HG03196 (cell line): ENCODE data around the gene VWA8.
"Not testable (repeated sequence)": the region's sequence is repeated elsewhere in the genome, so short reads cannot be mapped to it uniquely, and the experiment has no call there.

Experiments used
- ATAC-seq: cut with Tn5 transposase; IDR thresholded peaks from one replicate; pipeline ENCODE4 v1.9.1; 2021; ENCODE audit not compliant: unreplicated experiment

The VWA8 gene

DNA sequence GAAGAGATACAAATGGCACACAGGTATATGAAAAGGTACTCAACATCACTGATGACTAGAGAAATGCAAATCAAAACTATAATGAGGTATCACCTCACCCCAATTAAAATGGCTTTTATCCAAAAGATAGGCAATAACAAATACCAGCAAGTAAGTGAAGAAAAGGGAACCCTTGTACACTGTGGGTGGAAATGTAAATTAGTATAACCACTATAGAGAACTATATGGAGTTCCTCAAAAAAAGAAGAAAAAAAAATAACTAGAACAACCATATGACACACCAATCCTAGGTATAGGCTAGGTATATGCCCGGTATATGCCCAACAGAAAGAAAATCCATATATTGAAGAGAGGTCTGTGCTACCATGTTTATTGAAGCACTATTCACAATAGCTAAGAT lies 150.9 kb downstream of the VWA8 start:
- ATAC-seq, result no peak

DNA sequence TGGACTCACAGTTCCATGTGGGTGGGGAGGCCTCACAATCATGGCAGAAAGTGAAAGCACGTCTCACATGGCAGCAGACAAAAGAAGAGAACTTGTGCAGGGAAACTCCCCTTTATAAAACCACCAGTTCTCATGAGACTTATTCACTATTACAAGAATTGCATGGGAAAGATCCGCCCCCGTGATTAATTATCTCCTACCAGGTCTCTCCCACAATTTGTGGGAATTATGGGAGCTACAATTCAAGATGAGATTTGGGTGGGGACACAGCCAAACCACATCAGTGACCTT lies 157.5 kb downstream of the VWA8 start:
- not testable (repeated sequence) for ATAC-seq

DNA sequence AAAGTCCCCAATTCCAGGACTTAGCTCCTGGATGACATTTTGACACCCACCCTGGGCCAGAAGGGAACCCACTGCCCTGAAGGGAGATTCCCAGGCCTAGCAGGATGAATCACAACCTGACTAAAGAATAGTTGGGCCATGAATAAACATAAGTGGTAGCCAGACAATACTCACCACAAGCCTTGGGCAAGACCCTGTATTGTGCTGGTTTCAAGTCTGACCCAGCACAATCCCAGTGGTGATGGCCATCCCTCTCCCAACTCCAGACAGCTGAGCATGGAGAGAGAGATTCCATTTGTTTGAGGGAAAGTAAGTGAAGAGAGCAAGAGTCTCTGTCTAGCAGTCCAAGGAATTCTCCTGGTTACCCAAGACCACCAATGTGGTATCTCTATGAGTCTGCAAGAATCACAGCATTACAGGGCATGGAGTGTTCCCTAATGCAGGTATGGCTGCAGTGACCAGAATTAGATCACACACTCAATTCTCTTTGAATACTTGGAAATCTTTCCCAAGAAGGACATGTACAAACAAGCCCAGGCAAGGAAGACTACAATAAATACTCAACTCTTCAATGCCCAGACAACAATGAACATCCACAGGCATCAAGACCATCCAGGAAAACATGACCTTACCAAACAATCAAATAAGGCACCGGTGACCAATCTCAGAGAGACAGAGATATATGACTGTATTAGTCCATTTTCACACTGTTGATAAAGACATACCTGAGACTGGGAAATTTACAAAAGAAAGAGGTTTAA lies 158.0 kb downstream of the VWA8 start:
- no peak for ATAC-seq

DNA sequence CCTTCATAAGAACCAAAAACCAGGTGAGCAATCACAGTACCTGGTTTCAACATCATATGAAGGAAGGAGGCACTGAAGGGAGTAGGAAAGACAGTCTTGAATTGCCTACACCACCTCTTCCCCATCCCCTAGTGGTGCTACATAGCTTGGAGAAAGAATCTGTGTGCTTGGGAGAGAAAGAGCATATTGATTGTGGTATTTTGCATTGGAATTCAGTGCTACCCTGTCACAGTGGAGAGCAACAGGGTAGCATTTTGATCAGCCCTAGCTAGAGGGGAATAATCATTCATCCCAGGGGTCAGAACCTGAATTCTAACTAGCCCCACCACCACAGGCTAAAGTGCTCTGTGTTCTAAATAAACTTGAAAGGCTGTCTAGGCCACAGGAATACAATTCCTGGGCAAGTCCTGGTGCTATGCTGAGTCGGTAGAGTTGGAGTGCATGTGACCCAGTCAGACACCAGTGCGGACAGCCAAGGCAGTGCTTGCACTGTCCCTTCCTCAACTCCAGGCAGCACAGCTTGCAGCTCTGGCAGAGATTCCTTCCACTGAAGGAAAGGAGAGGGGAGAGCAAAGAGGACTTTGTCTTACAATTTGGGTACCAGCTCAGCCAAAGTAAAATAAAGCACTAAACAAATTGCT lies 158.7 kb downstream of the VWA8 start:
- no peak for ATAC-seq

DNA sequence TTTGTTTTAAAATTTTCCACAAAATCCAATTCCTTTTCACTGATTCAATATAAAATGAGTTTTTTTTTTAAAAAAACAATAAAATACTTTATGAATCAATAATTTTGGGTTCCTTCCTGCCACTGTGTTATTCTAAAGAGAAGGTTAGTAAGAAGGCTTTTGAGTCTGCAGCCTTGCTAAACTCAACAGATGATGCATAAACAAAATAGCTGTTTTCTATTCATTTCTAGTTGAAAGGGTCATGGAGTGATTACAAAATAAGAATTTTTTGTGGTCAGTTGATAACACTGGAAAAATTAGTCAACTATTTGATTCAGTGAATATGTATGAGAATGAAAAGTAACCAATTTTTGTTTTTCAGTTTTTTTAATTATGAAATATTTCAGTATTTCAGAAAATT lies 169.9 kb downstream of the VWA8 start:
- ATAC-seq, result no peak

DNA sequence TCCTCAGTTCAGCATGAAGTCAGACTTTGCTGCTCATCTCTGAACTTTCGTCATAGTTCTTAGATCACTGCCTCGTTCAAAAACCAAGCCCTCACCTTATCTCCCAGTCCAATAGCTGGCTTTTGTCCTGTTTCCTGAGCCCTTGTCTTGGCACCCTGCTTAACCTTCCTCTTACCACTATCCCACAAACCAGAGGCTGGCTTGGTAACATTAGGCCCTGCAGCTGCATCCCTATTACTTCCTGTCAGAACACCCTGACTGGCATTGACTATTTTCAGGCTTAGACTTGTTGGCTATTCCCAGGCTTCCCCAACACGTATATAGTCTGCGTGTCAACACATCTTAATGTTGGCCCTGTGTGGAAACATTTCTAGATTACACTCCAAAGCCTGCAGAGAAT lies 172.4 kb downstream of the VWA8 start:
- ATAC-seq, result no peak

DNA sequence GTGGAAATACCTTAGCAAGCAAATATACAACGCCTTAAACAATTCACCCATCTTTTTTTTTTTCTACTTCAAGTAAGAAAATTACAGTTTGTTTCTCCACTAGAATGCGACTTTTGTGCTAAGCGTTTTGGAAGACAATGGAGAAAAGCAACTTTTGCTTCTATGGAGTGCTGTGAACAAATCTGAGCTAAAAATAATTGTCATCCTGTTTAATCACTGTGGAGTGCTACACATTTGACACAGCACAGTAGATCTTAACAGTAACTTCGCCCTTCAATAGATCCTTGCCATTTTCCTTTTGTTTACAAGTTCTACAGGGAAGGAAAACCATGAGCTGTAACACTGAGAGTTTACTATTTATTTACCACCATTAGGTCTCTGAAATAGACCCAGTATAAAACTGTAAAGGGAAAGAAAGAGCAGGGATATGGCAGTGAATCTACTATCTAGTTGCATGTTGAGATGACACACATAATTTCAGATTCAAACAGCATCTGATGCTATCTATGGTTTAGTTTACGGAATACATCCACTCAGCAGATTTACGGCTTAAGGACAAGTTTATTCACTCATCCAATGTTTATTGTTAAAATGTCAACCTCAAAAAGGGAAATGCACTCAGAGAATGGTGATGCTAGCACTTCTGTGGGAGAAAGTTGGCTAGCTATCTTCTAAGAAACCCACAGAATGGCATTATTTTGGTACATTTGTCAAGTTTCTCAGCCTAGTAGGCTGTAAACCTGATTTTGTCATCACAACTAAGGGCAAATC lies 175.3 kb downstream of the VWA8 start:
- ATAC-seq, result no peak

DNA sequence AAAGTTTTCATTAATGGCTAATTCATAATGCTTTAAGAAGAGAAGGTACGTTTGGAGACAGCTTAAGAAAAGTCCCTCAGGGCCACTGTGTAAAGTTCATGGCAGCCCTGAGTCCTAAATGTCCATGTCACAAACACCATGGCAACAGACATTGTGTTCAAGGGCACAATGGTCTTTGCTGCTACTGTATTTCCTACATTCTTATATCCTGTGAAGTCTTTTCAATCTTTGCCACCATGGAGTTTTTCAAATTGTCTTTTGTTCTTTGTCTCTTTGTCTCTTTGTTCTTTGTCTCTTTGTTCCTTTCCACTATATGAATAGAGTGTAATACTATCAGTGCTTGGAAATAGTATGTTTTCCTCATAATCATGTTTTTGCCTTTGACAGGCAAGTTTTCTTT lies 178.8 kb downstream of the VWA8 start:
- no peak for ATAC-seq

DNA sequence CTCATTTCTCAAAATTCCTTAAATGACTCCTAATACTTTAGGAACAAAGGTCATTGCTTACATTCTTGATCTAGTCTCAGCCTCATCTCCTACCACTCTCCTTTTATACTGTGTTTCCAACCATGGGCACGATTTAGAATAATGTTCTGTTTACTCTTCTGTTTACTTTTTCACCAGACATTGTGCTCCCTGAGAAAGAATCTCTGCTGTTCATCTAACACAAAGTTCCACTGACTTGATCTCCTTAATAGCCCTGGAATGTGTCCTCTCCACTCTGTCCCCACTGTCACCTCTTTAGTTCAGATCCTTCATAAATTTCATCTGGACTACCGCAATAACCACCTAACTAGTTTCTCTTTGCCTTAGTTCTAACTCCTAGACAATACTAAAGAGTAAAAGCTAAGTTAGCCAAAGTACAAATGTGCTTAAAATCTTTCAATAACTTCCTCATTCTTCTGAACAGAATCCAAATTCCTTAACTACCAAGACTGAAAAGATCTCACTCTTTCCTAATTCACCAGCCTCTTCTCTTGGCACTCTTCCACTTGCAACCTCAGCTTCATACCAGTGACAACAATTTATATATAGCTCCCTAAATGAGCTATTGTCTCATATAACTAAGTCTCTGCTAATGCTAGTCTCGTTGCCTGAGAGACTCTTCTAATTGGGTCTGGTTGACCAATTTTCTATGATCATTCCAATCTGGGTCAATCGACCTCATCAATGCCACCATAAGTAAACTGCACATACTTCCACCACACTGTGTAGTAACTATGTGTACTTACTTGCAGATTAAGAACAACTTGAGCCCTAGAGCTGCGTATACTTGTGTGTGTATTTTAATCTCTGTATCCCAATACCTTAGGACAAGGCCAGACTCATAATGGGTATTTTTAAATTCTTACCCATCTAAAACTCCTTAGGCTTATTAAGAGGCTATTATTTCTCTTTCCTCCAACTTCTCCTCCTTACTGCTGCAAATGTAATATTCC lies 179.9 kb downstream of the VWA8 start:
- ATAC-seq, result no peak

DNA sequence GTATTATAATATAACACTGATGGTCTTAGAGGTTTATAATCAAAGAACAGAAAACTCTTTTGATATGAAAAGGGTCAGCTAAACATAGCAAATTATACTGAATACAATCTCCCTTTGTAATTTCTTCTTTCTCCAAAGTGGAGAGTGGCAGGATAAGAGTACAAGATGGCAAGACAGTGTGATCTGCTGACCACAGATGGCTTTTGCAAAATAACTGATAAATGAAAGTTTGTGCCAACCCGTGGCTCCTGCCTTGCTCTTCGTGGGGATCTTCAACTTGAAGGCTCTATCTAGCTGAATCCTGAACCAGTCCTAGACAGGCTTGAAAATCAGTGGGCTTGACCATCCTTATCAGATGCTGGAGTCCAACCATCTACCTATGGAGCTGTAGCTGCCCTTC lies 185.7 kb downstream of the VWA8 start:
- ATAC-seq, result no peak

DNA sequence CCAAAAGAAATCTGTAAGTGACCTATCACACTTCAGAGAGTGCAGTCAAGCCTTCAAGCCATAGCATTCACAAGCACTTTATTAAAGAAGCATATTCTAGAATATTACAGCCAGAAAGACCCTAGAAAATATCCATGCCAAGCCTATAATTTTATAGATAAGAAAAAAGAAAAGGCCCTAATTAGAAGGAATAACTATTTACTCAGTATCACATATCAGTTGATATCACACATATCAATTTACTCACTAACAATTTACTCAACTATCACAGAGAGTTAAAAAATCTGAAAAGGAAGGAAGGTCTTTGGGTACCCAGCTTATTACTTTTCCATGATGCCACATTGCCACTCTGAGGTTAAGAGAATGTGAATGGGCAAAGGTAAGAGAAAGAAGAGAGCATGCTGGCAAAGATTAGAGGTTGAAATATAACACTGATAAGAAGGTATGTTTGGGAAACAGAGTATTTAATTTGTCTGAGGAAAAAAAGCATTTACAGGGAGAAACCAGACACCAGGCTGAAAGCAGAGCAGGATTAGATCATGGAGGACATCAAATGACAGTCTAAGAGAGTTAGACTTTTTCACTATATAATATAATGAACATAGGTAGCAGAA lies 186.2 kb downstream of the VWA8 start:
- ATAC-seq, result no peak

DNA sequence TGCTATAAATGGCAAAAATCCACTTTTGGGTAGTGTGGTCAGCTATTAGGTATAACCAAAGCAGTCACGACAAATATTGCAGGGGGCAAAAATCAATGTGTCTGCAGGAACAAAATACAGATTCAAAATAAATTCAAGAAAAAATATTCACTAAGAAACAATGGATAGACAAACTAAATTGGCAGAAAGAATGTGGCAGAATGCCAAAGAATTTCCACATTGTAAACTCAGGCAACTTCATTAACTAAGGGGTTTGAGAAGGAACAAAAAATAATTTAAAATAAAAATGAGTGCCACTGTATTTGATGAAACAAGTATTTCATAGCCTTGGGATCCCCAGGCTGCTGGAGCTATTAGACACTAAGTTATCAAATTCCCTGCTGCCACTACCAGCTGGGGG lies 193.1 kb downstream of the VWA8 start:
- ATAC-seq, result no peak

DNA sequence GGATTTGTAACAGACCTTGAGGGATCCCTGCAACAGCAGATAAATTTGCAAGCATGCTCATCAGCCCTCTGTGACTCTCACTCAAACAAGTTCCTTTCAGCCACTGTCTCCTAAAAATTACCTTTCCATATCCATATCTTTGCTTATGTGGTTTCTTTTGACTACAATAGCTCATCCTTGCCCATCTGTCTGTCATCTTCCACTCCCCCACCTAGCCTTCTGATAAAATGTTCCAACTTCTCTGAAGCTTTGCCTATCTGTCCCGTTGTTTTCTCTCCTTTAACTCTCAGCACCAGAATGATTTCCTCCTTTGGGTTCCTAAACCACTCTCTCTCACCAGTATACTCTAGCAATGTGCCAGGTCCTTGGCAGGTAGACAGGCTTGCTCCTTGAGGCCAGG lies 194.5 kb downstream of the VWA8 start:
- no peak for ATAC-seq

DNA sequence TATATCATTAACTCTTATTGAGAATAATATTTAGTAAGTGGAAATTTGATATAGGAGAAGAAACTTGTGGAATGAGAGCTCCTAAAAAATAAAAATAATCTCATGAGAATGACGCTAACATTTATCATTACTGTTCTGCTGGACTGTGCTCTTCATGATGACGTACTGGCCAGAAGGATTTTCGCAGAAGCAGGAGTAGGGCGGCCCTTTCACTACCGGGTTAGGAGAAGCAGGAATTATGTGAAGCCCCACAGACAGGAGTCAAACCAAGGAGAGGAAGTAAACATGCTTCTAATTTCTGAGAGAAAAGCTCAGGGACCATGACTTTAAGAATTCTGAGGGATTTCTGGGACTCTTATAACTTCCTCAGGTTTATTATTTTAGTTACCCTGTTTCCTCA lies 195.1 kb downstream of the VWA8 start:
- ATAC-seq, result no peak

DNA sequence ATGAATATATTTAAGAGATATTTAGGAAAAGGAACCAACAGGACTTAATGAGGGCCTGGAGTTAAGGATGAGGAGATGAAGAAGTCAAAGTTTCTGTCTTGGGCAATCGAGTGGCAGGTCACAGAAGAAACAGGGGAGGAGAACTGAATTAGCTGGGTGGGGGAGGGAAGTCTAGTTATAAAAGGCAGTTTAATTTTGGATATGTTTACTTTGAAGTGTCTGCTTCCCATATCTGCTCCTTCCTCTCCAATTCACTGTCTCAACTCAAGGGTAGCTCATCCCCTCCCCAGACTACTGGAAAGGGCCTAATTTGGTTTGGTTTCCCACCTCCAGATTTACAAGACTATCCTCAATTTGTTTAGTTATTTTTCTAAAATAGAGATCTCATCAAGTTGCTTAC lies 195.9 kb downstream of the VWA8 start:
- no peak for ATAC-seq

DNA sequence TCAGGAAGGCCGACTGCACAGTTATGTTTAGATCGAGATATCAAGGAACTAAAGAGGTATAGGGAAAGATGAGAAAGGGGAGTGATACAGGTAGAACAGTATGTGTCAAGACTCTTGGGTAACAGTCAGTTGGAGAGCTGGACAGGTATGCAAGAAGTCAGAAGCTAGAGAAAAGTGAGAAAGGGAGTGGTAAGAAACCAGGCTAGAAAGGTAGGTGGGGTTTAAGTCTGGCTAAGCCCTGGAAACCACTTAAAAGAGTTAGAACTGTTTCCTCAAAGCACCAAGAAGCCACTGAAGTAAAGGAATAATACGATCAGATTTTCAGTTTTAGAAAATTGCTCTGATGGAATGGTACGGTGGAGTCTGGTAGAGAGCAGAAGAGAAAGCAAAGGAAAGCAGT lies 196.4 kb downstream of the VWA8 start:
- ATAC-seq, result no peak

DNA sequence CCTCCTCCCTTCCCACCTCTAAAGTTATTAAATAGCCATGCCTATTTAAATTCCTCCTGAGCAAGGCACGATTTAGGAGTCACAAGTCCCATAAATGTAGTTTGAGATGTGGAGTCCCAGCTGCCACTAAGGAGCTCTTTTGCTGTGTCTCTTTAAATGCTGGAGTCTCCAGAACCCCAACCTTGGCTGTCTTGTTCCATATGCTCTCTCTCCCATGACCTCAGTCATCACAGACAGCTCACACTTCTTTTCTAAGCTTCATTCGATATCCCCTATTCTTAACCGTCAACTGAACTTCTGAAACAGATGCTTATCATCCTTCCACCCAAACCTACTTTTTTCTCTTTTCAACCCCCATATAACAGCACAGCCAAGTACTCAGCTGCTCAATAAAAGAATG lies 197.1 kb downstream of the VWA8 start:
- ATAC-seq, result no peak

DNA sequence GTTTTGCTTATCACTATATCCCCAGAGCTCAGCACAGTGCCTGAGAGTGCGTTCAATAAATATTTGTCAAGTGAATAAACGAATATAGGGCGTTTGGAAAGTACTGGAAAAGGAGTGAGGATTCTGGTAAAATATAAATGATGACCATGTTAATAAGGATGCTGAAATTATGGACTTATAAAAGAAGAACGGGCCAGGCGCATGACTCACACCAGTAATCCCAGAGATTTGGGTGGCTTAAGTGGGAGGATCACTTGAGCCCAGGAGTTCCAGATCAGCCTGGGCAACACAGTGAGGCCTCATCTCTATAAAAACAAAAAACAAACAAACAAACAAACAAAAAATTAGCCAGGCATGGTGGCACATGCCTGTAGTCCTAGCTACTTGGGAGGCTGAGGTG lies 198.1 kb downstream of the VWA8 start:
- no peak for ATAC-seq

DNA sequence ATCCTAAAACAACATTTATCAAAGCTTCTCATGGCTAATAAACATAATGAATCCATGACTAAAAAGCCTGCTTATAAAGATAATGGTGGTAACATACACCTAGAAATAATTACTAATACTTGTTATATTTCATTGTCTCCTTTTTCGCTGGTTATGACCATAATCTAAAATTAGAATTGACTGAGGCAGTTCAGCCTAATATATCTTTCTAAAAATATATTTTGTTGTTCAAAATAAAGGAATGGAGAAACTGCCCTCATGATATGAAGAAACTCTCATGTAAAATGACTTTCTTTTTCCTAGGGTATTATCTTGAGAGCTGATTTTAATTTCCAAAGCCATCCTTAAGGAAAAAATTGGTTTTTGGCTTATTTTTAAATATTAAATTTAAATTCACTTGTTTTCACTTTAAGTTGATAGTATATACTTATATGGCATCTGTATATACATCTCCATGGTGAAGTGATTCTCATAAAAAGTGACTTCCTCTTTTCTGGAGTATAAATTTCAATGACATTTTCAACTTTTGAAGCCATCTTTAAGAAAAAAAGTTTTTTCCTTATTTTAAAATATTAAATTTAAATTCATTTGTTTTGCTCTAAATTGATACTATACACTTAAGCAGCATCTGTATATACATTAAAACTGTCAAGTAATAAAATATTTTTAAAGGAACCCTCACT lies 204.6 kb downstream of the VWA8 start:
- no peak for ATAC-seq

DNA sequence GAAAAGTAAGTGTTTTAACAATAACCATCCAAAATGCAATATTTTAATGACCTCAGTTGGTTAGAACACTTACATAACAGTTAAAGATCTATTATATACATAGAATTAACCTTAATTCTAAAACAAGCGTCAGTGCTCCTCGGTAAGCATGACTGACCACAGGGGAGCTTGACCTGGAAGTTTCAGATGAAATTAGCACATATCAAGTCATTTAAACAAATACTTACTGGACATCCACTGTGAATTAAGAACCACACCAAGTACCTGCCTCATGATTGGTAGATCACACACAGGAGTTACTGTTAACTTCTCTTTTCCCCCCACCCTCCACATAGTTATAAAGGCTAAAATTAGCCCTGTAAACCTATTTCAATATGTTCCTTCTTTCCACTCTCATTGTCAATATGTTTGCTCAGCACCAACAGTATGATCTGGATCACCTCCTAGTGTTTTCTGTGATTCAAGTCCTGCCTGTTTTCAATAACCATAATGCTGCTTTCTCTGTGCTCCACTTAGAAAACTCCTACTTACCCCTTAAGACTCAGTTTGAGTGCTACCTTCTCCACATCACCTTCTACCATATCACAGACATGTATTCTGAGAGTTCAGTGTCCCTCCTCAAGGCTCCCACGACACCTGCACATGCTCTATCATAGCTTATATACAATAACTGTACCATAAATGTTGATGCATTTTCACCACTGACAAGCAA lies 209.0 kb downstream of the VWA8 start:
- ATAC-seq, result no peak
